T-helper 2 cell (primary cell): ENCODE data around the gene SOWAHB.

Experiments
- DNase-seq, 5 experiments: peaks; one replicate each; pipeline versions ENCODE4 v3.0.0 to v3.0.0-alpha.2; 2012 to 2022

Gene SOWAHB

DNA sequence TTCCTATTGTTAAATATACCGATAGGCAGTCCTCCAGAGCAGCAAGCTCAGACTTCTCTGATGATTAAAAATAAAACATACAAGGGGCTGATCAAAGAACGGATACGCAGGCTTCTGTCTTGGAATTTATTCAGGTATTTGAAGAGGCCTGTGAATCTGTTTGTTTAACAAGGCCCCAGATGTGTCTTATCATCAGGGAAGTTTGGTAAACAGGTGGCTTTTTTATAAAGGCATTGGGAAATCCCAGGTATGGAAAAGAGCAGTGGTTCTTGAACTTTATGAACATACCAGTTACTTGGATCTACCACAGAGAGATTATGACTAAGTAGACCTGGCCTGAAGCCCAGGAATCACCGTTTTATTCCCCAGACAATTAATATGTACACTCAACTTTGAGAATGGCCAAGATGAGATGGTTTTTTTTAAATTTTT is 47.9 kb downstream of the SOWAHB start:
- no peak for DNase-seq
